ENCODE data around the gene MAML2. TPM values are rescaled to one million over a fixed set of nuclear protein-coding genes. Genes with fewer than 3 reads are reported as not detected.

Gene MAML2
- total and polyA plus RNA-seq, 2 of the 8 experiments (the other 6 are each of a cell fraction or from before 2014, with no cell fraction given) = 3.8 to 6.6 TPM

DNA sequence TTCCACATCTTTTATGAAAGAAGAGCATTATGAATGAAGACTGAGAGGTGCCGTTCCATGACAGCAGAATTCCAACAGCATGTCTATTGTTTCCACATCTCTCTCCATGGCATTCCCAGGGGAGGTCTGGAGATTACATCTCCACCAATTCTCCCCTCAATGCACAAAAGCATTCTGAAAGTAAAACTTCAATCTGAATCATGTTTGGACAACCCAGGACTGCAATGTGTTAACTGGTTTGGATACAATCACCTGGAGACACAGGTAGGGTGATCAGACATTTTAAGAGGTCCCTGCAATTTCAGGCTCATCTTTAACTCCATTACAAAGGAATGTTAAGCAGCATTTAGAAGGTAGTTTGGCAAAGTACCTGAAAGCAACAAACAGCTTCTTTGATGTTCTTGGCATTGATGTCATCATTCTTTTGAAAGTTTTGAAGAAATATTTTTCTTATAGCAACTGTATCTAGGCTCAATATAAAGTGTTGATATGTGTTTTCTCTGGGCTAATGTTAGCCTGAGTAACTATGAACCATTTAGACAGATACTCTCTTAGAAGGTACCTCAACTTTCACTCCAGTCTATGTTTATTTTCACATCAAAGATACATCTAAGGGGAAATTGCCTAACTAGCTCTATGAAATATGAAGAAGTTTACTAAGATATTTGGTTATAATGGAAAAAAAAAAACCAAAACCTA lies 237.6 kb downstream of the MAML2 start:
- no peak overlapping the region for H3K9ac ChIP-seq (replicated peaks in 1 of 4; ENCODE audit: extremely low read depth in 1 of 4, low read depth in 3 of 4, low read length in 3 of 4)
- 100% methylated on average over 1 of the region's 1 CpG; no CpG with 5 or more reads in 1 of the 2 experiments for WGBS, 2 experiments (ENCODE audit: extremely low coverage in 1 of 2, insufficient coverage in 1 of 2, insufficient read length in 1 of 2, insufficient replicate concordance in 2 of 2, low coverage in 1 of 2, low lambda C conversion rate in 2 of 2, missing lambda C conversion rate in 1 of 2)

More for the DNA sequence above, 237.6 kb downstream of the MAML2 start:
- Histone ChIP-seq H2BK15ac (ENCODE audit: low read length) (no peak overlapping the region), H4K91ac (replicated peaks; ENCODE audit: insufficient read length, low read length) (no peak overlapping the region), H4K8ac (ENCODE audit: extremely low read depth, insufficient read depth, low read length) (no peak overlapping the region), H3K27ac (ENCODE audit: low read depth, low read length) (no peak overlapping the region), H3K18ac (ENCODE audit: extremely low read depth, low read length) (no peak overlapping the region), H3K4me1 (replicated peaks in 1 of 4; ENCODE audit: control insufficient read depth in 3 of 4, insufficient read depth in 4 of 4, low read length in 3 of 4) (no peaks in the 10 kb centered on the region), H3K27me3 (replicated peaks in 1 of 4; ENCODE audit: control insufficient read depth in 3 of 4, extremely low read depth in 1 of 4, insufficient read depth in 3 of 4, low read length in 3 of 4) (no peaks in the 10 kb centered on the region), H3K9me3 (ENCODE audit: insufficient read depth in 2 of 2, low read depth in 1 of 2, low read length in 1 of 2) (no peaks in the 10 kb centered on the region), H2BK12ac (ENCODE audit: low read depth, low read length) (no peak overlapping the region), H3K14ac (ENCODE audit: insufficient read length) (no peak overlapping the region), H2AK5ac (ENCODE audit: low read depth, low read length) (no peak overlapping the region), H4K5ac (ENCODE audit: insufficient read length, low read depth, low read length) (no peak overlapping the region), H3K56ac (replicated peaks; ENCODE audit: insufficient read length, low read depth, low read length) (no peak overlapping the region), H2BK20ac (ENCODE audit: low read length) (no peak overlapping the region), H3K79me1 (ENCODE audit: low read depth, low read length) (no peaks in the 10 kb centered on the region), H3K23me2 (ENCODE audit: low read depth, low read length) (0 out of 2 replicates have a peak, but pooled peaks cover 4% of the 10 kb centered on the region), H2AFZ (ENCODE audit: low read length) (no peak overlapping the region), H2BK120ac (replicated peaks; ENCODE audit: low read depth, low read length) (no peak overlapping the region), H3K36me3 (ENCODE audit: control insufficient read depth in 2 of 4, insufficient read depth in 4 of 4, low read length in 3 of 4) (no peaks in the 10 kb centered on the region), H3K79me2 (ENCODE audit: control insufficient read depth in 1 of 2, insufficient read depth in 2 of 2, low read length in 2 of 2) (no peaks in the 10 kb centered on the region), H2BK5ac (ENCODE audit: low read depth, low read length) (no peak overlapping the region), H3K23ac (ENCODE audit: insufficient read length) (no peak overlapping the region), H3K4me3 (ENCODE audit: extremely low read depth in 1 of 4, insufficient read depth in 2 of 4, low read depth in 3 of 4, low read length in 4 of 4) (no peak overlapping the region), H3K4ac (replicated peaks; ENCODE audit: insufficient read length, low read depth, low read length) (no peak overlapping the region), H4K20me1 (replicated peaks in 1 of 2; ENCODE audit: control insufficient read depth in 1 of 2, insufficient read depth in 2 of 2, low read length in 2 of 2) (no peaks in the 10 kb centered on the region), H3K4me2 (ENCODE audit: insufficient read depth in 1 of 2, low read depth in 2 of 2, low read length in 2 of 2) (no peak overlapping the region)
- DNase-seq (ENCODE audit: low read depth in 1 of 2, low spot score in 2 of 2) (no peak), FAIRE-seq (no peak)
- CTCF ChIA-PET (ENCODE audit: partially characterized antibody) = interaction anchor here (1.0 to 1.6 kb wide), 3 partner anchors 16 to 238 kb away, joined by 3 to 5 read pairs (median 3); partner anchors contain the start of gene MAML2
- no peak for TF ChIP-seq ZNF274 (IDR thresholded peaks at IDR 0.05; ENCODE audit: borderline replicate concordance, extremely low read depth, low read length)
- TF ChIP-seq RAD21 (IDR thresholded peaks at IDR 0.05 in 1 of 2, conservative IDR thresholded peaks at IDR 0.05 in 1 of 2; ENCODE audit: low read depth in 2 of 2, low read length in 2 of 2) = no peak
- TF ChIP-seq TAF7 (optimal IDR thresholded peaks at IDR 0.05; ENCODE audit: borderline replicate concordance, low read depth, low read length) = no peak
- TF ChIP-seq CHD1 (IDR thresholded peaks at IDR 0.05; ENCODE audit: low read depth, low read length) = no peak
- TF ChIP-seq HDAC6 (IDR thresholded peaks at IDR 0.05; ENCODE audit: low read depth, low read length) = no peak
- POLR2A ChIA-PET (ENCODE audit: partially characterized antibody) = interaction anchor here (0.9 to 1.4 kb wide), 2 partner anchors 11 to 12 kb away, joined by 3 read pairs; no protein-coding TSS in a partner anchor
